NB4 (cell line): Measurements from ENCODE around the gene UMOD.

ENCODE experiments used
- DNase-seq: peaks from one replicate; pipeline ENCODE4 v3.0.0; 2010; ENCODE audit warnings: low read depth
- H3K4me3 ChIP-seq: one replicate; pipeline ENCODE4 v1.5.1; 2011; ENCODE audit warnings: mild to moderate bottlenecking, low read depth, low read length, moderate library complexity
- CTCF ChIP-seq: IDR thresholded peaks from one replicate; pipeline ENCODE4 v1.5.1; 2012; ENCODE audit warnings: low read depth, low read length
- MAX ChIP-seq: IDR thresholded peaks from 2 replicates; pipeline ENCODE4 v1.6.1; 2011; ENCODE audit warnings: low read depth, low read length
- MYC ChIP-seq: IDR thresholded peaks from 2 replicates; pipeline ENCODE4 v1.6.1; 2011; ENCODE audit warnings: low read depth, low read length
- POLR2A ChIP-seq: IDR thresholded peaks from 2 replicates; pipeline ENCODE4 v1.6.1; 2011; ENCODE audit warnings: mild to moderate bottlenecking; ENCODE audit not compliant: insufficient read length; ENCODE audit errors: extremely low read depth

Gene UMOD

GRCh38 chr16:20311548-20311947 lies 41.0 kb downstream of the UMOD start:
- no peak for DNase-seq
- TF ChIP-seq MYC (no peak), POLR2A (no peak), CTCF (no peak), MAX (no peak)
- no peak overlapping the region for H3K4me3 ChIP-seq

GRCh38 chr16:20310421-20311395 lies 41.8 kb downstream of the UMOD start:
- H3K4me3 ChIP-seq = no peak overlapping the region
- DNase-seq = no peak
- TF ChIP-seq MYC = no peak

- no peak for DNase-seq
- TF ChIP-seq MAX (no peak), POLR2A (no peak), MYC (no peak), CTCF (no peak)
- H3K4me3 ChIP-seq = no peak overlapping the region
These were observed 42.7 kb downstream of the UMOD start for GRCh38 chr16:20309786-20310185.

- TF ChIP-seq MAX (no peak), MYC (no peak), CTCF (no peak), POLR2A (no peak)
- DNase-seq = no peak
- H3K4me3 ChIP-seq = no peak overlapping the region
These were observed 43.5 kb downstream of the UMOD start for GRCh38 chr16:20308801-20309590.

GRCh38 chr16:20308266-20308665 lies 44.2 kb downstream of the UMOD start:
- TF ChIP-seq MAX = no peak
- DNase-seq = no peak
- H3K4me3 ChIP-seq = no peak overlapping the region

- H3K4me3 ChIP-seq = no peak overlapping the region
- DNase-seq = no peak
- no peak for TF ChIP-seq CTCF
- no peak for TF ChIP-seq MYC
- no peak for TF ChIP-seq POLR2A
- no peak for TF ChIP-seq MAX
These were observed 44.7 kb downstream of the UMOD start for GRCh38 chr16:20307791-20308190.
